ENCODE data around the gene CCDC38.
"Not testable (repeated sequence)": the region's sequence is repeated elsewhere in the genome, so short reads cannot be mapped to it uniquely, and the experiment has no call there.

CCDC38 gene

DNA sequence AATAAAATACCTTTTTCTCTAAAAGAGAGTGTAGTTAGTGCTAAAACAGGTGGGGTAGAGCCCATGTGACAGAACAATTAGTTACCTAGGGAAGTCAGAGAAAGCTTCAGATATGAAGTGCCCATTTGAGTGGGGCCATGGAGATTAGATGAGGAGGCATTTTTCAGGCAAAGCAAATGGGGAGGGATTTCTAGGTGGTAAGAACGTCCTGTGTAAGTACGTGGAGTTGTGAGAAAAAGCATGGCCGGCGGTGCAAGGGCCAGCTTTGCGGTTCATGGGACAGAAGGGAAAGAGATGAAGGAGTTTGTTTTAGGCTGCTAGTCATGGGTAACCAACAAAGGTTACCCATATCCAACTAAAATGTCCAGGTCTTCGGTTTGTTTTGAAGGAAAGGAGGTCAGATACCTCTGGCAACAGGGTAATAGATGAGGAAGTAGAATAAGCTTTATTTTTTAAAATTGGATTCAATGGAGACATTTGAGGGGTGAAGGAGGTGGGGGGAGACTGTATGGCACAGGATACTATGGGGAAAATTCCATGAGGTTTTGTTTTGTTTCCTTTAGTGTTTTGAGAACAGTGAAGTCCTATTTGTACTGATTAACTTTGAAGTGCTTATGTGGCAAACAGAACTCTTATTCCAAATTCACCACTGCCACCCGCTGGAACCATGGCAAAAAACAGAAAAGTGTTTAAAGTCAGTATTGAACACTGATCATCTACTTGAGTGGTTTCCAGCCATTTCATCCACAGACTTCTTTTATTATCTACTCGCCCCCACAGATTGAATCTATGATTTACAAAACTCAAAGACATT, 93.6 kb downstream of the CCDC38 start:
- H3K9me3 ChIP-seq (ENCODE audit: control insufficient read depth, low read length) = no peaks in the 10 kb centered on the region
- H3K9ac ChIP-seq (ENCODE audit: low read length) = no peak overlapping the region
- no peaks in the 10 kb centered on the region for H3K27me3 ChIP-seq (ENCODE audit: control insufficient read depth, insufficient read depth, low read length)
- no peaks in the 10 kb centered on the region for H3K4me1 ChIP-seq (ENCODE audit: control insufficient read depth, insufficient read depth, low read length)
- no peaks in the 10 kb centered on the region for H3K36me3 ChIP-seq (ENCODE audit: control insufficient read depth, insufficient read depth, low read length)
- no peak overlapping the region for H3K4me3 ChIP-seq (ENCODE audit: low read length)

DNA sequence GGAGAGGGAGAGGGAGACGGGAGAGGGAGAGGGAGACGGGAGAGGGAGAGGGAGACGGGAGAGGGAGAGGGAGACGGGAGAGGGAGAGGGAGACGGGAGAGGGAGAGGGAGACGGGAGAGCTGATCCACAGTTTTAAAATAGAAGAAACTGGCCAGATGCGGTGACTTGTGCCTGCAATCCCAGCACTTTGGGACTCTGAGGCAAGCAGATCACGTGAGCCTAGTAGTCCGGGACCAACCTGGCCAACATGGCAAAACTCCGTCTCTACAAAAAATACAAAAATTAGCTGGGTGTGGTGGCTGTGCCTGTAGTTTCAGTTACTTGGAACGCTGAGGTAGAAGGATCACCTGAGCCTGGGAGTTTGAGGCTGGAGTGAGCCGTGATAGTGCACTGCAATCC, 100.0 kb downstream of the CCDC38 start:
- not testable (repeated sequence) for H3K9me3 ChIP-seq (ENCODE audit: control insufficient read depth, low read length); H3K27me3 ChIP-seq (ENCODE audit: control insufficient read depth, insufficient read depth, low read length); H3K4me3 ChIP-seq (ENCODE audit: low read length); H3K9ac ChIP-seq (ENCODE audit: low read length); H3K36me3 ChIP-seq (ENCODE audit: control insufficient read depth, insufficient read depth, low read length); H3K4me1 ChIP-seq (ENCODE audit: control insufficient read depth, insufficient read depth, low read length)

DNA sequence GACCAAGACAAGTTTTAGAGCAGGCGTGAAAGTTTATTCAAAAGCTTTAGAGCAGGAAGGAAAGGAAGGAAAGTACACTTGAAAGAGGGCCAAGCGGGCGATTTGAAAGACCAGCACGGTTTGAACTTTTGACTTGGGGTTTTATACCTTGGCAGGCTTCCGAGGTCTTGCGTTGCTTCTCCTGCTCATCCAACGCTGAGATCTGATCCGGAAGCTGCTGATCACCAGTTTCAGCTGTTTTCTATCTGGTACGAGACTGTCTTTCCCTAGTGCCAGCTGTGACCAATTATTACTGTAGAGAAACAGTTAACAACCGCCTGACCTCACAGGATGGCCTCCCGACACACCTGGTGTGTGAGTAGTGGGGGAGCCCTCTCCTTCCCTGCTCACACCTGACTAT, 104.3 kb downstream of the CCDC38 start:
- Histone ChIP-seq H3K9ac (ENCODE audit: low read length) (no peak overlapping the region), H3K36me3 (ENCODE audit: control insufficient read depth, insufficient read depth, low read length) (no peaks in the 10 kb centered on the region), H3K4me3 (ENCODE audit: low read length) (no peak overlapping the region), H3K4me1 (ENCODE audit: control insufficient read depth, insufficient read depth, low read length) (peaks cover 20% of the 10 kb centered on the region), H3K27me3 (ENCODE audit: control insufficient read depth, insufficient read depth, low read length) (peaks cover 3% of the 10 kb centered on the region), H3K9me3 (ENCODE audit: control insufficient read depth, low read length) (no peaks in the 10 kb centered on the region)

DNA sequence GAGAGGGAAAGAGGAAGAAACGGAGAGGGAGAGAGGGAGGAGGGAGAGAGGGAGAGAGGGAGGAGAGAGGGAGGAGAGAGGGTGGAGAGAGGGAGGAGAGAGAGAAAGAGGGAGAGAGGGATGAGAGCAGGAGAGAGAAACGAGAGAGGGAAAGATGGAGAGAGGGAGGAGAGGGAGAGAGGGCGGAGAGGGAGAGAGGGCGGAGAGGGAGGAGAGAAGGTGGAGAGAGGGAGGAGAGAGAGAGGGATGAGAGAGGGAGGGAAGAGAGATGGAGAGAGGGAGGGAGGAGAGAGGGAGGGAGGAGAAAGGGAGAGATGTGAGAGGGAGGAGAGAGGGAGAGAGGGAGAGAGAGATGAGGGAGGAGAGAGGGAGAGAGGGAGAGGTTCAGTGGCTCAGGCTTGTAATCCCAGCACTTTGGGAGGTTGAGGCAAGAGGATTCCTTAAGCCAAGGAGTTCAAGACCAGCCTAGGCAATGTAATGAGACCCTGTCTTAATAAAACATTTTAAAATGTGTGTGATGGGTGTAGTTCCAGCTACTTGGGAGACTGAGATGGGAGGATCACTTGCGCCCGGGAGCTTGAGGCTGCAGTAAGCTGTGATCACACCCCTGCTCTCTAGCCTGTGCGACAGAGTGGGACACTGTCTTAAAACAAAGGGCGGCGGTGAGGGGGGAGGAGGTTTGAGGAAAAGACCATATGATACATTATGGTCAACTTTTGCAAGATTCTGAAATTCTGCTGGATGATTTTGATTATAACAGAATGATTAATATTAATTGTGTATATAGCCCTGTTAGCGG, 105.0 kb downstream of the CCDC38 start:
- peaks cover 20% of the 10 kb centered on the region for H3K4me1 ChIP-seq (ENCODE audit: control insufficient read depth, insufficient read depth, low read length)
- no peaks in the 10 kb centered on the region for H3K9me3 ChIP-seq (ENCODE audit: control insufficient read depth, low read length)
- peaks cover 3% of the 10 kb centered on the region for H3K27me3 ChIP-seq (ENCODE audit: control insufficient read depth, insufficient read depth, low read length)
- no peak overlapping the region for H3K9ac ChIP-seq (ENCODE audit: low read length)
- no peaks in the 10 kb centered on the region for H3K36me3 ChIP-seq (ENCODE audit: control insufficient read depth, insufficient read depth, low read length)
- H3K4me3 ChIP-seq (ENCODE audit: low read length) = no peak overlapping the region

DNA sequence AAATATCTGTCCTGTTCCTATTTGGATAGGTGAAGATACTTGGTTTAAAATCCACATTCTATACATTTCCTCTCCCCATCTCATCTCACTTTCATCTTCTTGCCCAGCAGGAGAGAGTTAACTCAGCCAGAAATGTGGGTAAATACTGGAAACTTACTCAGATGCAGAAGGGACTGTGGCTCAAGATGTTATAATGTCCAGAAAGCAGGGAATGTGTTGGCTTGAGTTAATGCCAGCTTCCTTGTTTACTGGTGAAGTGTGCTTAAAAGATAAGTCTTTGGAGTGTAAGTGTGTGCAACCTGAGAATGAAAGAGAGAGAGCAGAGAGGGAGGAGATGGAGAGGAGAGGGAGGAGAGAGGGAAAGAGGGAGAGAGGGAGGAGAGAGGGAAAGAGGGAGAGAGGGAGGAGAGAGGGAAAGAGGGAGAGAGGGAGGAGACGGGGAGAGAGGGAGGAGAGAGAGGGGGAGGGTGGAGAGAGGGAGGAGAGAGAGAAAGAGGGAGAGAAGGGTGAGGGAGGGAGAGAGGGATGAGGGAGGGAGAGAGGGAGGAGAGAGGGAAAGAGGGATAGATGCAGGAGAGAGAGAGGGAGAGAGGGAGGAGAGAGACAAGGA, 105.7 kb downstream of the CCDC38 start:
- H3K36me3 ChIP-seq (ENCODE audit: control insufficient read depth, insufficient read depth, low read length) = no peaks in the 10 kb centered on the region
- H3K9ac ChIP-seq (ENCODE audit: low read length) = no peak overlapping the region
- no peaks in the 10 kb centered on the region for H3K9me3 ChIP-seq (ENCODE audit: control insufficient read depth, low read length)
- H3K4me1 ChIP-seq (ENCODE audit: control insufficient read depth, insufficient read depth, low read length) = peaks cover 20% of the 10 kb centered on the region
- no peak overlapping the region for H3K4me3 ChIP-seq (ENCODE audit: low read length)
- H3K27me3 ChIP-seq (ENCODE audit: control insufficient read depth, insufficient read depth, low read length) = peaks cover 3% of the 10 kb centered on the region

- Histone ChIP-seq H3K9me3 (ENCODE audit: control insufficient read depth, low read length) (no peaks in the 10 kb centered on the region), H3K9ac (ENCODE audit: low read length) (no peak overlapping the region), H3K27me3 (ENCODE audit: control insufficient read depth, insufficient read depth, low read length) (peaks cover 3% of the 10 kb centered on the region), H3K4me3 (ENCODE audit: low read length) (no peak overlapping the region), H3K4me1 (ENCODE audit: control insufficient read depth, insufficient read depth, low read length) (peaks cover 20% of the 10 kb centered on the region), H3K36me3 (ENCODE audit: control insufficient read depth, insufficient read depth, low read length) (no peaks in the 10 kb centered on the region)
Measured at GRCh38 chr12:95836185-95836609, 106.2 kb downstream of the CCDC38 start.

GRCh38 chr12:95834572-95834971, 107.8 kb downstream of the CCDC38 start:
- H3K9ac ChIP-seq (ENCODE audit: low read length) = no peak overlapping the region
- no peaks in the 10 kb centered on the region for H3K9me3 ChIP-seq (ENCODE audit: control insufficient read depth, low read length)
- H3K27me3 ChIP-seq (ENCODE audit: control insufficient read depth, insufficient read depth, low read length) = peaks cover 3% of the 10 kb centered on the region

GRCh38 chr12:95830335-95831089, 111.9 kb downstream of the CCDC38 start:
- H3K9me3 ChIP-seq (ENCODE audit: control insufficient read depth, low read length) = no peaks in the 10 kb centered on the region
- no peak overlapping the region for H3K9ac ChIP-seq (ENCODE audit: low read length)
- no peaks in the 10 kb centered on the region for H3K27me3 ChIP-seq (ENCODE audit: control insufficient read depth, insufficient read depth, low read length)
- H3K4me1 ChIP-seq (ENCODE audit: control insufficient read depth, insufficient read depth, low read length) = peaks cover 7% of the 10 kb centered on the region
- no peak overlapping the region for H3K4me3 ChIP-seq (ENCODE audit: low read length)
- no peaks in the 10 kb centered on the region for H3K36me3 ChIP-seq (ENCODE audit: control insufficient read depth, insufficient read depth, low read length)

More at GRCh38 chr12:95834572-95834971, 107.8 kb downstream of the CCDC38 start:
- H3K4me3 ChIP-seq (ENCODE audit: low read length) = no peak overlapping the region
- no peaks in the 10 kb centered on the region for H3K36me3 ChIP-seq (ENCODE audit: control insufficient read depth, insufficient read depth, low read length)
- peaks cover 28% of the 10 kb centered on the region for H3K4me1 ChIP-seq (ENCODE audit: control insufficient read depth, insufficient read depth, low read length)

GRCh38 chr12:95829395-95829794, 113.0 kb downstream of the CCDC38 start:
- H3K36me3 ChIP-seq (ENCODE audit: control insufficient read depth, insufficient read depth, low read length) = no peaks in the 10 kb centered on the region
- H3K9me3 ChIP-seq (ENCODE audit: control insufficient read depth, low read length) = no peaks in the 10 kb centered on the region
- H3K27me3 ChIP-seq (ENCODE audit: control insufficient read depth, insufficient read depth, low read length) = no peaks in the 10 kb centered on the region
- no peak overlapping the region for H3K9ac ChIP-seq (ENCODE audit: low read length)
- no peak overlapping the region for H3K4me3 ChIP-seq (ENCODE audit: low read length)
- H3K4me1 ChIP-seq (ENCODE audit: control insufficient read depth, insufficient read depth, low read length) = peaks cover 7% of the 10 kb centered on the region

- no peaks in the 10 kb centered on the region for H3K27me3 ChIP-seq (ENCODE audit: control insufficient read depth, insufficient read depth, low read length)
- no peak overlapping the region for H3K4me3 ChIP-seq (ENCODE audit: low read length)
- H3K9me3 ChIP-seq (ENCODE audit: control insufficient read depth, low read length) = no peaks in the 10 kb centered on the region
- no peaks in the 10 kb centered on the region for H3K36me3 ChIP-seq (ENCODE audit: control insufficient read depth, insufficient read depth, low read length)
- no peak overlapping the region for H3K9ac ChIP-seq (ENCODE audit: low read length)
- no peaks in the 10 kb centered on the region for H3K4me1 ChIP-seq (ENCODE audit: control insufficient read depth, insufficient read depth, low read length)
Measured at GRCh38 chr12:95820096-95820703, 122.2 kb downstream of the CCDC38 start.

Measured in mucosa of stomach (tissue), 1 donor.